Esophagus muscularis mucosa (tissue), 3 donors: ENCODE results near the gene FOXM1.

Source experiments
- POLR2A ChIP-seq: fragments of 450-650 bp; IDR thresholded peaks from one replicate; pipeline ENCODE4 v1.6.1; 2017; ENCODE audit warnings: antibody characterized with exemption, moderate library complexity, mild to moderate bottlenecking, low read depth
- TF ChIP-seq, protein P1 (sequence below), 3 experiments: fragments of 200-600 bp in 2 of 3; fragments of 450-650 bp in 1 of 3; sonication (generic) in 2 of 3; IDR thresholded peaks; one replicate each; pipeline ENCODE4 v1.5.1; 2017 to 2019; ENCODE audit warnings: antibody characterized with exemption in 3 of 3, mild to moderate bottlenecking in 2 of 3, moderate library complexity in 1 of 3

DNA sequence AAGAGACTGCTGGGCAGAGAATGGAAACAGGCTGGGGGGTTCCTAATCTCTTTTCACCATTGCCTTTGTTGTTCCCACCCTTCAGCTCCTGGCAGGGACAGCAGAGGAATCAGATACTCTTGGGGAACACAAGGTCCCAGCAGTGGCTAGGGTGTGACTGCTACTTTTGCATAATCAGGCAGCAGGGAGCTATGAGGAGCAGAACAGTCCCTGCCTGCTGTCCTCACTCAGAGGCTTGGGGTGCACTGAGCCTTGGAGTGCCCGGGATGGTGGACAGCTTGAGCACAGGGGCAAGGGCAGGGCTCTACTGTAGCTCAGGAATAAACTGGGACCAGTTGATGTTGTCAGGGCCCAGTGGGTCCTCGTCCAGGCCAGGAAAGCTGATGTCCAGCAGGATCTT lies 18.6 kb downstream of the FOXM1 start:
- TF ChIP-seq, protein P1, sequence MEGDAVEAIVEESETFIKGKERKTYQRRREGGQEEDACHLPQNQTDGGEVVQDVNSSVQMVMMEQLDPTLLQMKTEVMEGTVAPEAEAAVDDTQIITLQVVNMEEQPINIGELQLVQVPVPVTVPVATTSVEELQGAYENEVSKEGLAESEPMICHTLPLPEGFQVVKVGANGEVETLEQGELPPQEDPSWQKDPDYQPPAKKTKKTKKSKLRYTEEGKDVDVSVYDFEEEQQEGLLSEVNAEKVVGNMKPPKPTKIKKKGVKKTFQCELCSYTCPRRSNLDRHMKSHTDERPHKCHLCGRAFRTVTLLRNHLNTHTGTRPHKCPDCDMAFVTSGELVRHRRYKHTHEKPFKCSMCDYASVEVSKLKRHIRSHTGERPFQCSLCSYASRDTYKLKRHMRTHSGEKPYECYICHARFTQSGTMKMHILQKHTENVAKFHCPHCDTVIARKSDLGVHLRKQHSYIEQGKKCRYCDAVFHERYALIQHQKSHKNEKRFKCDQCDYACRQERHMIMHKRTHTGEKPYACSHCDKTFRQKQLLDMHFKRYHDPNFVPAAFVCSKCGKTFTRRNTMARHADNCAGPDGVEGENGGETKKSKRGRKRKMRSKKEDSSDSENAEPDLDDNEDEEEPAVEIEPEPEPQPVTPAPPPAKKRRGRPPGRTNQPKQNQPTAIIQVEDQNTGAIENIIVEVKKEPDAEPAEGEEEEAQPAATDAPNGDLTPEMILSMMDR (IDR thresholded peaks at IDR 0.05), result no peak
- TF ChIP-seq POLR2A, result no peak
